ENCODE measurements around the gene TERB2.

DNA sequence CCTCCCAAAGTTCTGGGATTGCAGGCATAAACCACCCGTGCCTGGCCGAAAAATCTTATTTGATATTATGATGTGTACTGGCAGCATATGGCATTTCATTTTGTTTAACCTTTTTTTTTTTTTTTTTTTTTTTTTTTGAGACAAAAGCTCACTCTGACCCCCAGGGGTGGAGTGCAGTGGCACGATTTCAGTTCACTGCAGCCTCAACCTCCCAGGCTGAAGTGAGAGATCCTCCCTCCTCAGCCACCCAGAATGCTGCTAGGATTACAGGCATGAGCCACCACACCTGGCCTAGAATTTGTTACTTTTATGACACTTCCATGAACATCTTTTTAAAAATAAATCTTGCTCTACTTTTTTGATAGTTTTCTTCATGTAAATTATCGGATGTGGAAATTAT lies 12.0 kb downstream of the TERB2 start:
- TF ChIP-seq CTCF (IDR thresholded peaks at IDR 0.05) = no peak
- no peak for TF ChIP-seq POLR2AphosphoS5 (IDR thresholded peaks at IDR 0.05)

Data from transverse colon (tissue), 4 donors.